ENCODE data around the gene CHAT.

The CHAT gene

DNA sequence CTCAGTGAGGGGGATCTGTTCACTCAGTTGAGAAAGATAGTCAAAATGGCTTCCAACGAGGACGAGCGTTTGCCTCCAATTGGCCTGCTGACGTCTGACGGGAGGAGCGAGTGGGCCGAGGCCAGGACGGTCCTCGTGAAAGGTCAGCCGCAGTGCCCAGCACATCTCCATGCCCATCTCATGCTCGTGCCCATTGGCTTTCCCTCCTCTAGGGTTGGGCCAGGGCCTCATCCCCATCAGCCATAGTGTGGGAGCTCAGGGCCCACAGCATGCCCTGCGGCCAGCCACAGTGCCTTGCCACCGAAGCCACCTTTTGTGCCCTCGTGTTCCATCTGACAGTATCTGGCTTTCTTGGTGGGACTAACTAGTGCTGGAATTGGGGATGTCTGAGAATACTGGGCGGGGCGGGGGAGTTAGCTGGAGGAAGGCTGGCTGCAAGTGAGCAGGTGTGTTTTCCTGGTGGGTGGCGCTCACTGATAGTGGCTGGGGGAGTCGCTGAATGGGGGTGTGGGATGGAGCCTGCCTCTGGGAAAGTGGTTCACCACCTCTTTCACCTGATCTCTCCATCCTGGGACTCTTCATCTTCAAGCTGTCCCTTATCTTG is 13.9 kb downstream of the CHAT start:
- H3K36me3 ChIP-seq (ENCODE audit: control insufficient read depth, insufficient read depth, low read length) = no peaks in the 10 kb centered on the region
- H3K27me3 ChIP-seq (ENCODE audit: control insufficient read depth, insufficient read depth, low read length) = no peaks in the 10 kb centered on the region
- H3K4me1 ChIP-seq (ENCODE audit: control insufficient read depth, insufficient read depth, low read length) = no peaks in the 10 kb centered on the region
- H3K27ac ChIP-seq (ENCODE audit: low read depth, low read length) = no peak overlapping the region
- no peak overlapping the region for H3K4me3 ChIP-seq (ENCODE audit: low read length)
- no peak overlapping the region for H3K9ac ChIP-seq (ENCODE audit: low read length)

DNA sequence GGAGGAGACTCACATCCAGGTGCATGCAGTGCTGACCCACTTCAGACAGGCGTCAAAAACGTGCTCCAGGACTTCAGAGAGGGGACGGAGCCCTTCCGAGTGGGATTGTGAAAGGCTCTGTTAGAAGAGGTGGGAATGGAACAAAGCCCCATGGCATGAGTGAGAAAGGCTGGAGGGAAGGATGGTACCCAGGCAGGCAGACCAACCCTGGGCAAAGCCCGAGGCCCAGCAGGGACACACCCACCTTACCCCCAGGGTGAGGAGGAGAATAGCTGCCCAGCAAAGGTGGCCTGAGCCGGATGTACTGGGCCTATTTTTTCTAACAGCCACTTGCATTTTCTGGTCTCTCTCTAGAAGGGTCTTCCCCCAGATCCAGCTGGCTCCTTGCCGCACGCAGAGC is 14.8 kb downstream of the CHAT start:
- Histone ChIP-seq H3K27ac (ENCODE audit: low read depth, low read length) (no peak overlapping the region), H3K9ac (ENCODE audit: low read length) (no peak overlapping the region), H3K4me3 (ENCODE audit: low read length) (no peak overlapping the region), H3K4me1 (ENCODE audit: control insufficient read depth, insufficient read depth, low read length) (no peaks in the 10 kb centered on the region), H3K27me3 (ENCODE audit: control insufficient read depth, insufficient read depth, low read length) (no peaks in the 10 kb centered on the region), H3K36me3 (ENCODE audit: control insufficient read depth, insufficient read depth, low read length) (no peaks in the 10 kb centered on the region)

DNA sequence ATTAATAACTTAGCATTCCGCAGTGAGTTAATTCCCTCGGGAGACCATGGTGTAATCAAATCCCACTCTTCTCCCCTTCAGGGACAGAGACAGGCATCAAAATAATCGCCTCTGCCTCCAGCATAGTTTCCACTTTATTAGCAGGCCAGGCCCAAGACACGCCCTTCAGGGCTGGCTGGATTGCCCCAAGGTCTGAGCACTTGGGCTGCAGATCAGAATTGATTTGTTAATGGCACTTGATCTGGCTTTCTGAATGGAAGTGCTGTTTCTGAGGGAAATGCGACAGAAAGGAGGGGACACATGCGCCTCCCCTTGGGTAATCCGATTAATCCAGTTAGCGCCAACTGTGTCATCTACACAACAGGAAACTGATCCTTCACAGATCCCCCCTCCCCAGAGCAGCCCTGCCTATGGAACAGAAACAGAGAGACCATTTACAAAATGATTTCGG is 15.6 kb downstream of the CHAT start:
- no peaks in the 10 kb centered on the region for H3K4me1 ChIP-seq (ENCODE audit: control insufficient read depth, insufficient read depth, low read length)
- no peak overlapping the region for H3K4me3 ChIP-seq (ENCODE audit: low read length)
- H3K36me3 ChIP-seq (ENCODE audit: control insufficient read depth, insufficient read depth, low read length) = no peaks in the 10 kb centered on the region
- no peak overlapping the region for H3K27ac ChIP-seq (ENCODE audit: low read depth, low read length)
- H3K27me3 ChIP-seq (ENCODE audit: control insufficient read depth, insufficient read depth, low read length) = no peaks in the 10 kb centered on the region
- H3K9ac ChIP-seq (ENCODE audit: low read length) = no peak overlapping the region

DNA sequence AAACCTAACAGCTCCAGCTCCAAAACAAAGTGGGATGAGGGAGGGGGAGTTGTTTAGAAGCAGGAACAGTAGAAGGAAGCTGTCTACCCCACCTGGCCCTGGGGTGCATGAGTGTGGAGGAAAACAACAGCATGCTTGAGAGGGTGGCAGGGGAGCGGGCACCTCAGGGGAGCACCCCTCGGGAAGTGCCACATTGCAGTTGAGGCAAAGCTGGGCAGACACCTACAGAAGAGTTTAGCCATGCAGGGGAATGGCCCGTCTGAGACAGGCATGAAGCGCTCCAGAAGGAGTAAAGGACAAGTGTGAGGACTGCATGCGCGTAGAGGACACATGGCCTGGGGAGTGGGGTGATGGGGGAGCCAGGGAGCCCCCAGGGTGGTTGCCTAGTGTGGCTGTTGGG is 18.1 kb downstream of the CHAT start:
- Histone ChIP-seq H3K9ac (ENCODE audit: low read length) (no peak overlapping the region), H3K4me3 (ENCODE audit: low read length) (no peak overlapping the region), H3K27ac (ENCODE audit: low read depth, low read length) (no peak overlapping the region), H3K27me3 (ENCODE audit: control insufficient read depth, insufficient read depth, low read length) (no peaks in the 10 kb centered on the region), H3K4me1 (ENCODE audit: control insufficient read depth, insufficient read depth, low read length) (no peaks in the 10 kb centered on the region), H3K36me3 (ENCODE audit: control insufficient read depth, insufficient read depth, low read length) (no peaks in the 10 kb centered on the region)

DNA sequence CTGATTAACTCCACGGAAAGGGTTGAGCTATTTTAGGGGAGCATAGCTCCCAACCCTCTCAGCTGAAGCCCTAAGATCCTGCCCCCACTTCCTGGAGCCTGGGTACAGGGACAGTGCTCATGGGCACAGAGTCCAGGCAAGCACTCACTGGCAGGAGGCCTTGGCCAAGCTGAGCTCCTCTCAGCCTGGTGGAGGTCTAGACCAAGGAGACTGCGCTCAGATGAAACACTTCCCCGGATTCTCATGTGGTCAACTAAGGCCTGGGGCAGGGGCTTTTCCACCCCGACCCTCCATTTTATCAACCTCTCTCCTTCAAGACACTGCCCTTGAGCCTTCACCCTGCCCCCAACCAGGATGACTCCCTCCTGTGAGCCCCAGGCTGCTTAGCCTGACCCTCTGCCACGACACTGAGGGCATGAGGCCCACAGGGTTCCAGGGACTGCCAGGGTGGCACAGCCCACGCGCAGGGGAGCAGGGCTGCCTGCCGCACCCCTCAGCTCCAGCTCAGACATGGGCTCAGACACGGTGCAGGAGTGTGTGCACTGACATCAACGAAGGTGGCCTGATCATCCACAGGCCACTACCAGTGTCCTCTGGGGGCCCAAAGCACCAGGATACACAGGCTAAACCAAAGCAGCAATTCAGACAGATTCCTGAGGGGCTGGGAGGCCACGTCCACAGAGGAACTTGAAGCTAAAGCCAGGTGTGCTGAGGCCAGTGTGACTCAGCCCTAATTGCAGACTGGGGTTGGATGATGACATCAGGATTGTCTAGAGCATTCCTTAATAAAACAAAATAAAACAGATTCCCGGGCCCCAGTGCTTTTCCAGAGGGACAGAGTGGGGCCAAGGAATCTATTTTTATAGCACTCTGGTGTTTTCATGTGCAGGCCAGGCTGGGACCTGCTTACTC is 18.8 kb downstream of the CHAT start:
- H3K27me3 ChIP-seq (ENCODE audit: control insufficient read depth, insufficient read depth, low read length) = no peaks in the 10 kb centered on the region
- no peaks in the 10 kb centered on the region for H3K36me3 ChIP-seq (ENCODE audit: control insufficient read depth, insufficient read depth, low read length)
- no peaks in the 10 kb centered on the region for H3K4me1 ChIP-seq (ENCODE audit: control insufficient read depth, insufficient read depth, low read length)
- no peak overlapping the region for H3K4me3 ChIP-seq (ENCODE audit: low read length)
- no peak overlapping the region for H3K9ac ChIP-seq (ENCODE audit: low read length)
- H3K27ac ChIP-seq (ENCODE audit: low read depth, low read length) = no peak overlapping the region

DNA sequence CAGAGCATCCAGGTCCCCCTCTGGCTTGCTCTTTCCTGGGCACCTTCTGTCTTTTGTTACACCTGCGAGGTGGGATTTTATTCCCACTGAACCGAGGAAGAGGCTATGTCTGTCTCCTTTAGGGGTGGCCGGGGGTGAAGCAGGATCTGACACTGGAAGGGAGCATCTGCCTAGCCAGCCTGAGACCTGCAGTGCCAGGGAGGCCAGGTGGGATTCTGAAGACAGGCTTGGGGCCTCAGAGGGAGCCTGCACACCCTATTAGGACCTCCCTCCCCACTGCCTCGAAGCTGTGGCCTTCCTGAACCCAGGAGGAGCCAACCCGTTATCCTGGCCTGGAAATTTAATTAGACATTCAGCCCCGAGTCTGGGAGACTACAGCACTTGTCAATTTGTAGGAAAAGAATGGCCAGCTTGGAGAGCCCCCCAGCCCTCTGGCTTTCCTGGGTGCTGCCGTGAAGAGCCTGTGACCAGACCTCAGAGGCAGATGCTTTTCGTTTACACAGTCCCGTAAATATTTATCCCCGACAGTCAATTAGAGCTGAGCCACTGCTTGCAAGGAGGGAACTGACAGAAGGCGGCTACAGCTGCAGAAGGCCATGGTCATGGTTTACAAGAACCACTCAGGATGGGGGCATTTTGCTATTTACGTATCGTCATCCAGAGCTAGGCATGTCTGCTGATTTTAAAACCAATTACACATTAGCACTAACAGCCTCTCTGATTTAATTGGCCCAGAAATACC is 19.7 kb downstream of the CHAT start:
- H3K9ac ChIP-seq (ENCODE audit: low read length) = no peak overlapping the region
- no peak overlapping the region for H3K27ac ChIP-seq (ENCODE audit: low read depth, low read length)
- H3K4me3 ChIP-seq (ENCODE audit: low read length) = no peak overlapping the region
- H3K4me1 ChIP-seq (ENCODE audit: control insufficient read depth, insufficient read depth, low read length) = no peaks in the 10 kb centered on the region
- H3K27me3 ChIP-seq (ENCODE audit: control insufficient read depth, insufficient read depth, low read length) = no peaks in the 10 kb centered on the region
- no peaks in the 10 kb centered on the region for H3K36me3 ChIP-seq (ENCODE audit: control insufficient read depth, insufficient read depth, low read length)

DNA sequence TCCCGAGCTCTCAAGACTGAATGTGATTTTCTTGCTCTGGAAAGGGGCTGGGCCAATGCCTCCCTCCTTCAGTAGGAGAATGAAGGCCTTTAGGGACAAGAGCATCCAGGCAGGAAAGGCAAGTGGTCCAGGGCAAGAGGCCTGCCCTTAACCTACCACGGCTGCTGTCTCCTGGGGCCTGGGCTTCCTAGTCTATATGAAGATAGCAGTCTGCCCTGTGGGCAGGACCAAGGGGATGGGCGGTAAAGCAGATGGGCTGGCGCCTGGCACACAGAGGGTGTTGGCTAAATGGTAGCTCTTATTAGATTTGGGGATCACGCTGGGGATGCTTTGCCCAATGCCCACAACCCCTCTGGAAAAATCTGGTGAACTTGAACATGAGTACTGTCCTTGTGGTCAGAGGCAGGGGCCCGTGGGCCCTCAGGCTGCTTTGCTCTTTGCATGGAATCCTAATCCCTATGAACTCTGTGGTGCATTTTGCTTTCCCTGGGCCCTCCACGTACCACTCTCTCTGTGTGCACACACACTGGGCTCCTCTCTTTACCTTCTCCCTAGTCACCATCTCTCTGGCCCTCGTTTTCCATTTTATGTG is 20.3 kb downstream of the CHAT start:
- Histone ChIP-seq H3K4me1 (ENCODE audit: control insufficient read depth, insufficient read depth, low read length) (no peaks in the 10 kb centered on the region), H3K27ac (ENCODE audit: low read depth, low read length) (no peak overlapping the region), H3K4me3 (ENCODE audit: low read length) (no peak overlapping the region), H3K9ac (ENCODE audit: low read length) (no peak overlapping the region), H3K36me3 (ENCODE audit: control insufficient read depth, insufficient read depth, low read length) (no peaks in the 10 kb centered on the region), H3K27me3 (ENCODE audit: control insufficient read depth, insufficient read depth, low read length) (no peaks in the 10 kb centered on the region)

DNA sequence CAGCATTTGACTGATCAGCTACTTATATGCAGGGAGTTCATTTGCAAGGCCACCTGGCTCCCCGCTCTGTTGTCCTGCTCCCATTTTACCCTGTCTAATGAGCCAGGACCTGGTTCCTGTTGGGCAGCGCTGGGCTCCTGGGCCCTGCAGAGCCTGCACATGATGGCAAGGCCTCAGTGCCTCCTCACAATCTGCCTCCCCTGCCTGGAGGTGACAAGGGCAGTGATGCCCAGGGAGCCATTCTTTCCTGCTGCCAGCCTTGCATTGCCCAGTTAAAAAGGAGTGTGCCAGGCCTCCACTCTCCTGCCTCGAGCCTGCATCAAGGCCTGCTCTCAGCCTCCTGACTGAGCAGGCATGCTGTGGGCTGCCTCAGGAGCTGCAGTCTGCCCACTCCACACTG is 28.5 kb downstream of the CHAT start:
- H3K27ac ChIP-seq (ENCODE audit: low read depth, low read length) = no peak overlapping the region
- no peak overlapping the region for H3K4me3 ChIP-seq (ENCODE audit: low read length)
- H3K4me1 ChIP-seq (ENCODE audit: control insufficient read depth, insufficient read depth, low read length) = no peaks in the 10 kb centered on the region
- H3K27me3 ChIP-seq (ENCODE audit: control insufficient read depth, insufficient read depth, low read length) = peaks cover 2% of the 10 kb centered on the region
- no peaks in the 10 kb centered on the region for H3K36me3 ChIP-seq (ENCODE audit: control insufficient read depth, insufficient read depth, low read length)
- H3K9ac ChIP-seq (ENCODE audit: low read length) = no peak overlapping the region

DNA sequence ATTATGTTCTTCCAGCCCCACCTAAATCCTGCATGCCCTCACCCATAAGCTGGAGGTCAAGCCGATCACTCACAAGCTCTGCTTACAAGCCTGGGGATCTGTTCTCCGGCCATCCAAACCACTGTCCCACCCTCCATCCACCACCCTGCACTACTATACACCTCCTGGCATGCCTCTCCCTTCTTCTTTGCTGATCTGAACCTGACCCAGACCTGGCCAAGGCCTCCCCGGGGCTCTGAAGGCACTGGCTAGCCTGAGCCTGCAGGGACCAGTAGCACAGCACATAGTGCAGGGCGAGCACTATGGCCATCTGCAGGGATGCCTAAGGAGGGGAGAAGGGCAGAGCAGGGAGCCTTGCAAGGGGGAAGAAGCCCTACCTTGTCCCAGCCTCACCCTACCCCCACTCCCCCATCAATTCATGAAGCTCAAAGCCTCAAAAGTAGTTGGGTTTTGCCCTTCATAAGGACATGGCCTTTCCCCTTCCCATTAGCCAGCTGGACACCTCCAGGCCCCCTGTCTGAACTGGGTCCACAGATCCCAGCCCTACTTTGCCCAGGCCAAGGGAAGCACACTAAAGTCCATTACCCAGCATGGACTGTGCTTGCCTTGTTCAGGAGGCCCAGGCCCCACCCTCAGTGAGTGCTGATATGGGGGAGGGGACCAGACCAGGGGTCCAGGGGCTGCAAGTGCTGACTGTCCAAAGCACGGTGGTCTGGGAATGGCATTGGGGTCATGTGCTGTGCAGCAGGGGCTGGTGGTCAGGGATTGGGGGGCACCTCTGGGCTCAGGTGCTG is 29.6 kb downstream of the CHAT start:
- H3K4me1 ChIP-seq (ENCODE audit: control insufficient read depth, insufficient read depth, low read length) = no peaks in the 10 kb centered on the region
- H3K9ac ChIP-seq (ENCODE audit: low read length) = no peak overlapping the region
- H3K4me3 ChIP-seq (ENCODE audit: low read length) = no peak overlapping the region
- peaks cover 2% of the 10 kb centered on the region for H3K27me3 ChIP-seq (ENCODE audit: control insufficient read depth, insufficient read depth, low read length)
- H3K27ac ChIP-seq (ENCODE audit: low read depth, low read length) = no peak overlapping the region
- H3K36me3 ChIP-seq (ENCODE audit: control insufficient read depth, insufficient read depth, low read length) = no peaks in the 10 kb centered on the region

DNA sequence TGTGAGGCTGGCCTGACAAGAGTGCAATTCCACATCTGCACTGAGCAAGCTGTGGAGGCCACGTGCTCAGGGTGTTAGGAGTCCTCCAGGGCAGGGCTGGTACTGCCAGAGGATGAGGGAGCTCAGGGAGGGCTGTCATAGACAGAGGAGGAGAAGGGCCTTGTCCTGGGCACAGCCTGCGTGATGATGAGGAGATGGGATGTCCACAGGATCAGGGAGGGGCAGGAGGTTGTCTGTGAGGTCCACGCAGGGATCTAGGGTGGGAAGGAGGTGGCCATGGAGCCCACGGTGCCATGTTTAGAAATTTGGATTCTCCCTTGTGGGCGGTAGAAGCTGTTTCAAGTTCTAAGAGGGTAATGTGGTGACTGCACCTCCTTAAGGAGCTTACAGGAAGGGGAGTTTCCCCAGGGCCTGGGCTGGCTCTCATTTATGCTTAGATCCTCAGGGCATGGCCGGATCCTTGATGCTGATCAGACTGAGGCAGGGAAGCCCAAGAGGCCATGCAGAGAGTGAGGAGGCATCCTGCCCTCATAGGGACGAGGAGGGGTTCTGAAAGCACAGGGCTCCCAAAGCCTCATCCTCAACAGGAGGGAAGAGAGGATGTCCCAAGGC is 30.3 kb downstream of the CHAT start:
- H3K4me1 ChIP-seq (ENCODE audit: control insufficient read depth, insufficient read depth, low read length) = no peaks in the 10 kb centered on the region
- H3K36me3 ChIP-seq (ENCODE audit: control insufficient read depth, insufficient read depth, low read length) = no peaks in the 10 kb centered on the region
- H3K9ac ChIP-seq (ENCODE audit: low read length) = no peak overlapping the region
- H3K4me3 ChIP-seq (ENCODE audit: low read length) = no peak overlapping the region
- peaks cover 2% of the 10 kb centered on the region for H3K27me3 ChIP-seq (ENCODE audit: control insufficient read depth, insufficient read depth, low read length)
- no peak overlapping the region for H3K27ac ChIP-seq (ENCODE audit: low read depth, low read length)

DNA sequence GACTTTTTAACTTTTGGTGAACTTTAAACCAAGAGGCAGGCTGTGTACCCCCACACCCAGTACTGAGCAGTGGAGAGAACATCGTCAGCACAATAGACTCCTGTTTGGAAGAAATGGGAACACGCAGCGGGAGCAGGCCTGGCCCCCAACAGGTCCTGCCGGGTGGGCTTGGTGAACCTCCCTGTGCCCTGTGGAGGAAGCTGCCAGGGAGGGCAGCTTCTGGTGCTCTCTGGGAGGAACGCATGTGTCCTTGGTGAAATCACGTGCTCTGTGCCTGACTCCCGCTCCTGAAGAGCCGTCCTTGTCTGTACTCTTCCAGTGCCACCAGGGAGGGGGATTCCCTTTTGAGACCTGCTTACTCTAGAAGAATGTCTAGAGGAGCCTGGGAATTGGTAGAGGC is 31.6 kb downstream of the CHAT start:
- Histone ChIP-seq H3K27me3 (ENCODE audit: control insufficient read depth, insufficient read depth, low read length) (peaks cover 2% of the 10 kb centered on the region), H3K36me3 (ENCODE audit: control insufficient read depth, insufficient read depth, low read length) (no peaks in the 10 kb centered on the region), H3K9ac (ENCODE audit: low read length) (no peak overlapping the region)

More for the DNA sequence above, 31.6 kb downstream of the CHAT start:
- no peak overlapping the region for H3K27ac ChIP-seq (ENCODE audit: low read depth, low read length)
- H3K4me1 ChIP-seq (ENCODE audit: control insufficient read depth, insufficient read depth, low read length) = no peaks in the 10 kb centered on the region
- H3K4me3 ChIP-seq (ENCODE audit: low read length) = no peak overlapping the region
